ENCODE measurements around the gene TRAF3.

Gene TRAF3

GRCh38 chr14:102898298-102898697 is 121.0 kb downstream of the TRAF3 start:
- Histone ChIP-seq H3K79me2 (ENCODE audit: control insufficient read depth, insufficient read depth, low read length, unreplicated experiment) (no peaks in the 10 kb centered on the region), H3K27me3 (ENCODE audit: insufficient read depth, low read length) (no peaks in the 10 kb centered on the region), H3K4me3 (ENCODE audit: low read depth, low read length) (no peak overlapping the region), H2AFZ (ENCODE audit: low read length, unreplicated experiment) (no peak overlapping the region), H3K27ac (ENCODE audit: low read depth, low read length) (no peak overlapping the region), H3K36me3 (ENCODE audit: insufficient read depth, low read length) (no peaks in the 10 kb centered on the region), H3K4me1 (ENCODE audit: control insufficient read depth, insufficient read depth, low read length, unreplicated experiment) (peaks cover 10% of the 10 kb centered on the region)

GRCh38 chr14:102898776-102899515 is 121.7 kb downstream of the TRAF3 start:
- Histone ChIP-seq H3K4me1 (ENCODE audit: control insufficient read depth, insufficient read depth, low read length, unreplicated experiment) (peaks cover 4% of the 10 kb centered on the region), H3K27me3 (ENCODE audit: insufficient read depth, low read length) (no peaks in the 10 kb centered on the region), H3K79me2 (ENCODE audit: control insufficient read depth, insufficient read depth, low read length, unreplicated experiment) (no peaks in the 10 kb centered on the region), H3K4me3 (ENCODE audit: low read depth, low read length) (no peak overlapping the region), H2AFZ (ENCODE audit: low read length, unreplicated experiment) (no peak overlapping the region), H3K36me3 (ENCODE audit: insufficient read depth, low read length) (no peaks in the 10 kb centered on the region), H3K27ac (ENCODE audit: low read depth, low read length) (no peak overlapping the region)

GRCh38 chr14:102899516-102899900 is 122.3 kb downstream of the TRAF3 start:
- Histone ChIP-seq H2AFZ (ENCODE audit: low read length, unreplicated experiment) (no peak overlapping the region), H3K27ac (ENCODE audit: low read depth, low read length) (no peak overlapping the region), H3K36me3 (ENCODE audit: insufficient read depth, low read length) (no peaks in the 10 kb centered on the region), H3K4me1 (ENCODE audit: control insufficient read depth, insufficient read depth, low read length, unreplicated experiment) (no peaks in the 10 kb centered on the region), H3K27me3 (ENCODE audit: insufficient read depth, low read length) (no peaks in the 10 kb centered on the region), H3K79me2 (ENCODE audit: control insufficient read depth, insufficient read depth, low read length, unreplicated experiment) (no peaks in the 10 kb centered on the region), H3K4me3 (ENCODE audit: low read depth, low read length) (no peak overlapping the region)

GRCh38 chr14:102900631-102901571 is 123.7 kb downstream of the TRAF3 start:
- Histone ChIP-seq H3K27ac (ENCODE audit: low read depth, low read length) (no peak overlapping the region), H3K4me1 (ENCODE audit: control insufficient read depth, insufficient read depth, low read length, unreplicated experiment) (no peaks in the 10 kb centered on the region)

GRCh38 chr14:102901633-102902032 is 124.4 kb downstream of the TRAF3 start:
- Histone ChIP-seq H2AFZ (ENCODE audit: low read length, unreplicated experiment) (no peak overlapping the region), H3K79me2 (ENCODE audit: control insufficient read depth, insufficient read depth, low read length, unreplicated experiment) (no peaks in the 10 kb centered on the region), H3K27me3 (ENCODE audit: insufficient read depth, low read length) (no peaks in the 10 kb centered on the region), H3K27ac (ENCODE audit: low read depth, low read length) (no peak overlapping the region), H3K36me3 (ENCODE audit: insufficient read depth, low read length) (peaks cover 10% of the 10 kb centered on the region; the same call in 1 of the 2 replicates), H3K4me3 (ENCODE audit: low read depth, low read length) (no peak overlapping the region), H3K4me1 (ENCODE audit: control insufficient read depth, insufficient read depth, low read length, unreplicated experiment) (no peaks in the 10 kb centered on the region)

More at GRCh38 chr14:102900631-102901571, 123.7 kb downstream of the TRAF3 start:
- Histone ChIP-seq H3K79me2 (ENCODE audit: control insufficient read depth, insufficient read depth, low read length, unreplicated experiment) (no peaks in the 10 kb centered on the region), H3K4me3 (ENCODE audit: low read depth, low read length) (no peak overlapping the region), H2AFZ (ENCODE audit: low read length, unreplicated experiment) (no peak overlapping the region), H3K27me3 (ENCODE audit: insufficient read depth, low read length) (no peaks in the 10 kb centered on the region), H3K36me3 (ENCODE audit: insufficient read depth, low read length) (peaks cover 4% of the 10 kb centered on the region; the same call in 1 of the 2 replicates)

GRCh38 chr14:102902086-102902485 is 124.8 kb downstream of the TRAF3 start:
- H3K4me1 ChIP-seq (ENCODE audit: control insufficient read depth, insufficient read depth, low read length, unreplicated experiment), result no peaks in the 10 kb centered on the region
- H3K27me3 ChIP-seq (ENCODE audit: insufficient read depth, low read length), result no peaks in the 10 kb centered on the region
- H3K27ac ChIP-seq (ENCODE audit: low read depth, low read length), result no peak overlapping the region
- H3K36me3 ChIP-seq (ENCODE audit: insufficient read depth, low read length), result peaks cover 11% of the 10 kb centered on the region; the same call in 1 of the 2 replicates
- H3K4me3 ChIP-seq (ENCODE audit: low read depth, low read length), result no peak overlapping the region
- H3K79me2 ChIP-seq (ENCODE audit: control insufficient read depth, insufficient read depth, low read length, unreplicated experiment), result no peaks in the 10 kb centered on the region
- H2AFZ ChIP-seq (ENCODE audit: low read length, unreplicated experiment), result no peak overlapping the region

GRCh38 chr14:102902523-102903247 is 125.4 kb downstream of the TRAF3 start:
- no peaks in the 10 kb centered on the region for H3K27me3 ChIP-seq (ENCODE audit: insufficient read depth, low read length)
- H3K27ac ChIP-seq (ENCODE audit: low read depth, low read length), result no peak overlapping the region
- peaks cover 11% of the 10 kb centered on the region; the same call in 1 of the 2 replicates for H3K36me3 ChIP-seq (ENCODE audit: insufficient read depth, low read length)
- H3K4me3 ChIP-seq (ENCODE audit: low read depth, low read length), result no peak overlapping the region
- H2AFZ ChIP-seq (ENCODE audit: low read length, unreplicated experiment), result no peak overlapping the region
- H3K79me2 ChIP-seq (ENCODE audit: control insufficient read depth, insufficient read depth, low read length, unreplicated experiment), result no peaks in the 10 kb centered on the region
- H3K4me1 ChIP-seq (ENCODE audit: control insufficient read depth, insufficient read depth, low read length, unreplicated experiment), result no peaks in the 10 kb centered on the region

GRCh38 chr14:102903248-102903888 is 126.1 kb downstream of the TRAF3 start:
- no peak overlapping the region for H2AFZ ChIP-seq (ENCODE audit: low read length, unreplicated experiment)

GRCh38 chr14:102903889-102904512 is 126.8 kb downstream of the TRAF3 start:
- peaks cover 11% of the 10 kb centered on the region; the same call in 1 of the 2 replicates for H3K36me3 ChIP-seq (ENCODE audit: insufficient read depth, low read length)

More at GRCh38 chr14:102903248-102903888, 126.1 kb downstream of the TRAF3 start:
- Histone ChIP-seq H3K36me3 (ENCODE audit: insufficient read depth, low read length) (peaks cover 11% of the 10 kb centered on the region; the same call in 1 of the 2 replicates), H3K4me1 (ENCODE audit: control insufficient read depth, insufficient read depth, low read length, unreplicated experiment) (no peaks in the 10 kb centered on the region), H3K79me2 (ENCODE audit: control insufficient read depth, insufficient read depth, low read length, unreplicated experiment) (no peaks in the 10 kb centered on the region), H3K27ac (ENCODE audit: low read depth, low read length) (no peak overlapping the region), H3K4me3 (ENCODE audit: low read depth, low read length) (no peak overlapping the region), H3K27me3 (ENCODE audit: insufficient read depth, low read length) (no peaks in the 10 kb centered on the region)

More at GRCh38 chr14:102903889-102904512, 126.8 kb downstream of the TRAF3 start:
- no peaks in the 10 kb centered on the region for H3K4me1 ChIP-seq (ENCODE audit: control insufficient read depth, insufficient read depth, low read length, unreplicated experiment)
- no peak overlapping the region for H3K4me3 ChIP-seq (ENCODE audit: low read depth, low read length)
- H3K79me2 ChIP-seq (ENCODE audit: control insufficient read depth, insufficient read depth, low read length, unreplicated experiment), result no peaks in the 10 kb centered on the region
- no peaks in the 10 kb centered on the region for H3K27me3 ChIP-seq (ENCODE audit: insufficient read depth, low read length)
- H2AFZ ChIP-seq (ENCODE audit: low read length, unreplicated experiment), result no peak overlapping the region
- no peak overlapping the region for H3K27ac ChIP-seq (ENCODE audit: low read depth, low read length)

Measured in ACC112 (cell line).